H1 (cell line): ENCODE results near the gene C13orf42. TPM values are rescaled to one million over a fixed set of nuclear protein-coding genes. Genes with fewer than 3 reads are reported as not detected.

ENCODE experiments used
- BACH1 ChIP-seq: IDR thresholded peaks from 2 replicates; pipeline ENCODE4 v1.6.1; 2012; ENCODE audit warnings: low read length, improper control_type of control experiment
- CHD7 ChIP-seq: fragments of 300-600 bp; sonication (generic); IDR thresholded peaks from 2 replicates; pipeline ENCODE4 v1.7.1; 2012; ENCODE audit warnings: low read length, moderate library complexity, mild to moderate bottlenecking, inconsistent platforms; ENCODE audit not compliant: insufficient replicate concordance
- MAFK ChIP-seq: IDR thresholded peaks from 2 replicates; pipeline ENCODE4 v1.6.1; 2012; ENCODE audit warnings: low read depth, mild to moderate bottlenecking, improper control_type of control experiment, low read length
- polyA plus RNA-seq, 7 experiments: library from polyadenylated mRNA; depleted of rRNA in 3 of 7; stranded (reverse) in 5 of 7; unstranded in 2 of 7; fragments of >200 nt in 5 of 7; fragments of 200-250 nt in 2 of 7; gene quantifications; 1 replicate in 5 of 7; 2 replicates in 1 of 7; 4 replicates in 1 of 7; pipeline versions ENCODE4 v1.2.1 to v1.2.3, GENCODE V29; 2011 to 2013; ENCODE audit warnings: missing spikeins in 2 of 7, mixed read lengths in 2 of 7
- total RNA-seq: library from RNA; stranded (reverse); fragmentation: NEBNext Ultra II Directional; extraction: Animal tissue kit (Norgen Biotek cat#: 25700); gene quantifications from 2 replicates; pipeline ENCODE4 v1.2.1, GENCODE V29; 2021

Gene C13orf42
- total and polyA plus RNA-seq, 2 of the 8 experiments (the other 6 are each of a cell fraction or from before 2014, with no cell fraction given) = 9.9 to 10.1 TPM

DNA sequence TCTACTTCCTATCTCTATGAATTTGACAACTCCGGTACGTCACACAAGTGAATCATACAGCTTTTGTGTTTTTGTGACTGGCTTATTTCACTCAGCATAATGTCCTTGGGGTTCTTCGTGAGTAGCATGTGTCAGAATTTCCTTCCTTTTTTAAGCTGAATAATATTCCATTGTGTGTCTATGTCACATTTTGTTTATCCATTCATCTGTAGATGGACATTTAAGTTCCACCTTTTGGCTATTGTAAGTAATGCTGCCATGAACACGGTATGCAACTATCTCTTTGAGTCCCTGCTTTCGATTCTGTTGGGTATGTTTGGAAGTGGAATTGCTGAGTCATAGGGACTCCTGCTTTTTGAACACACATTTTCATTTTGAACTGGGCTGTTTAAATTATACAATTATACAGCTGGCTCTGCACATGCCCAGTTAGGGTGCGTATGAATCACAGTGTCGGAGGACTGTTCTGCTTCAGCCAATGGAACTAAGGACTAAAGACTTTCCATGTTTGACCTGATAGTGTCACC is 43.0 kb upstream of the C13orf42 start (continued):
- TF ChIP-seq CHD7 = no peak
- TF ChIP-seq MAFK = peak; percentile 13; the same call in 1 of the 2 replicates
- peak; percentile 47; the same call in 1 of the 2 replicates for TF ChIP-seq BACH1
- TF ChIP-seq, all 59 proteins: peak for 2
